ENCODE results near the gene KRT9.
"Not testable (repeated sequence)": the region's sequence is repeated elsewhere in the genome, so short reads cannot be mapped to it uniquely, and the experiment has no call there.

KRT9 gene

GRCh38 chr17:41600318-41600717 lies 28.5 kb upstream of the KRT9 start:
- DNase-seq (ENCODE audit: low read depth in 3 of 3) = no peak

DNA sequence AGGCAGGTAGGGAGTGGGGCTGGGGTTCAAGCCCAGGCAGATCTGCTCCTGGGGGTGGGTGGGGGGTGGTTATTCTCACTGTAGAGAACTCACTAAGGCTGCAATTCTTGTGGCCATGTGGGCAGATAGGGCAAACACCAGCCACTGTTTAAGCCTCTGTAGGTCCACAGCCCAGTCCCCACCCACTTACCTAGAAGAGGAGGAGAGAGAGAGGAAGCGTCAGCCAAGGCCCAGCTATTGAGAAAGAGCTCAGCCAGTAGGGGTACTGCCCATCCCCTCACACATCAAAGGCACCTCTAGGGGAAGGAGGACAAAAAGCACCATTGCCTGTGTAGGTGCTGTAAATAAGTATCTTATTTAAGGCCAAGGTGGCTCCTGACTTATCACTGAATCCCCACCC lies 27.8 kb upstream of the KRT9 start:
- no peak for DNase-seq (ENCODE audit: low read depth in 3 of 3)

DNA sequence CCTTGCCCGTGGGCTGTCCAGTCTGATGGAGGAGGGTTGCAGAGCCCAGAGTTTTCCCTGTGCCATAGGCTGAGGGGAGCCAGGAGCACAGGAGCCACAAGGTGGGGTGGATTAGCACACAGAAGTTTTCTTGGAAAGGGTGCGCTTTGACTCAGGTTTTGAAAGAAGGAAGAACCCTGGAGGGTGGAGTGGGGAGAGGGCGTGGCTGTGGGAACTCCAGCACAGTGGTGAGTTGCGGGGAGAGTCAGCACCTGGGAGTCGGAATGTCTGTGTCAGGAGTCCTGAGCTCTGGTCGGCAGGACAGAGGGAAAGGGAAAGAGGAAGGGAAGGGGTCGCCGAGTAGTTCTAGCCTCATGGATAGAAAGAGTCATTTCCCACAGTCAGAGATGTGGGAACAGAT lies 23.7 kb upstream of the KRT9 start:
- DNase-seq (ENCODE audit: low read depth in 3 of 3) = no peak

DNA sequence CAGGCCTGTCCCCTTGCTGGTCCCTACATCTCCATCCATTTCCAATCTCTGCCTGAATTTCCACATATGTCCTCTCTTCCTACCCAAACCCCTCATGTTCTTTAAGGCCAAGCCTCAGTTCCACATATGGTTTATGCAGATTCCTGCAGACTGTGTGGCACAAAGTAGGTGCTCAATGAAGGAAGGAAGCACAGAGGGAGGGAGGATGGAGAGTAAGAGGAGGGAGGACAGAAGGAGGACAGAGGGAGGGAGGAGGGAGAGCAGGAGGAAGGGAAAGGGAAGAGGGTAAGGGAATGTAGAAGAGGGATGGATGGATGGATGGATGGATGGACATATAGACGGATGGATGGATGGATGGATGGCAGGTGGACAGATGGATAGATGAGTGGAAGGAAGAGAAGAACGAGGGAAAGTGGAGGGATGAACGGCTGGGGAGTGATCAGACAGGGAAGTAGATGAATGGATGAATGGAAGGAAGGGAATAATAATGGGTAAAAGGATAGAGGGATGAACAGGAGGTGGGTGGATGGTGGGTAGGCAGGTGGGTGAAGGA lies 22.6 kb upstream of the KRT9 start:
- DNase-seq (ENCODE audit: low read depth in 3 of 3) = no peak

- DNase-seq (ENCODE audit: low read depth in 3 of 3) = no peak
Measured at GRCh38 chr17:41593306-41593981, 21.6 kb upstream of the KRT9 start.

DNA sequence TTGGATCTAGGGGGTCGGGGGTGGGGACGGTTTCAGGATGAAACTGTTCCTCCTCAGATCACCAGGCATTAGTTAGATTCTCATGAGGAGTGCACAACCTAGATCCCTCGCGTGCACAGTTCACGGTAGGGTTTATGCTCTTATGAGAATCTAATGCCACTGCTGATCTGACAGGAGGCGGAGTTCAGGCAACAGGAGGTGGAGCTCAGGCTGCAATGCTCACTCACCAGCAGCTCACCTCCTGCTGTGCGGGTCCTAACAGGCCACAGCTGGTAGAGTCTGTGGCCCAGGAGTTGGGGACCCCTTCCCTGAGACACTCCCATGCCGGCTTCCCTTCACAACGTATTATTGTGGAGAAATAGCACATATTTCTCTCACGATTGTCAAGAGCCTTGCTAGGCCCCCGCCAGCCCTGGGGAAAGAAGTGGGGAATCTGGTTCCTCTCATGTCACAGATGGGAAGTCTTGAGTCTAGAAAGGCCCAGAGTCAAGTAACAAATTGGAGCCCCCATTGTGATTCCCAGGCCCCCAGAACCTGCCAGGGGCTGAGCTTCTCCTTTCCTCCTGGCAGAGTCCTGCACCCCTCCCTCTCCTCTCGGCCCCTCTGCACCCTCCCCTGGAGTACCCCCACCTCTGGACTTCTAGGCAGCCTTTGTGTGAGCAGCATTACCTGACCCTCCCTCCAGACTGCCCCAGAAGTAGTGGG lies 20.9 kb upstream of the KRT9 start:
- DNase-seq (ENCODE audit: low read depth in 3 of 3) = no peak

- no peak for DNase-seq (ENCODE audit: low read depth in 3 of 3)
Measured at GRCh38 chr17:41589301-41589700, 17.4 kb upstream of the KRT9 start.

DNA sequence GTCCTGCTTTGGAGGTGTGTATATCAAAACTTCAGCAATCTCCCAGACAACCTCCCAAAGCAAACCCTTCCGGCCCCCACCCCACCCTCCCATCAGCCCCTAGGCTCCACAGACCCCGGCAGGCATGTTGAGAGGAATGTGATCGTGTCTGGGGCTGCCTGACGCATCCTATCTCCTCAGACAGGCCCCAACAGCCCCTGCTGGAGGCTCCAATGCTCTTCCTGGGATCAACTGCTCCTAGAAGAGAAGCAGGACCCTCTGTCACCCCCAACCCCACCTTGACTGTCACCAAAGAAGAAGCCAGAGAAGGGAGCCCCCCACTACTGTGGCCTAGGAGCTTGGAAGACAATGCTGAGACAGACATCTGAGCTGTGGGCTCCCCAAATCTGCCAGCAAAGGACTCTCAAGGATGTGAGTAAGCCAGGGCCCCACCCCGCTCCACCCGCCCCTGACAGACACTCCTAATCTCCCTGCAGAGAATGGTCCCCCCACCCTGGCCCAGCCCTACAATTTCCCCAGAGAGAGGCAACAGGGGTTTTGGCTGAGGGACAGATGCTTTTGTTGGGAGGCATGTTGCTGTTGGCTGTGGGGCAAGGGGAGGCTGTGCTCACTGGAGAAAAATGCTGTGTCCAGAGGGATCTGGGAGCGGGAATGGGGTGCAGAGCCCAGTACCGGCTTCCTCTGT lies 16.4 kb upstream of the KRT9 start:
- no peak for DNase-seq (ENCODE audit: low read depth in 3 of 3)

DNA sequence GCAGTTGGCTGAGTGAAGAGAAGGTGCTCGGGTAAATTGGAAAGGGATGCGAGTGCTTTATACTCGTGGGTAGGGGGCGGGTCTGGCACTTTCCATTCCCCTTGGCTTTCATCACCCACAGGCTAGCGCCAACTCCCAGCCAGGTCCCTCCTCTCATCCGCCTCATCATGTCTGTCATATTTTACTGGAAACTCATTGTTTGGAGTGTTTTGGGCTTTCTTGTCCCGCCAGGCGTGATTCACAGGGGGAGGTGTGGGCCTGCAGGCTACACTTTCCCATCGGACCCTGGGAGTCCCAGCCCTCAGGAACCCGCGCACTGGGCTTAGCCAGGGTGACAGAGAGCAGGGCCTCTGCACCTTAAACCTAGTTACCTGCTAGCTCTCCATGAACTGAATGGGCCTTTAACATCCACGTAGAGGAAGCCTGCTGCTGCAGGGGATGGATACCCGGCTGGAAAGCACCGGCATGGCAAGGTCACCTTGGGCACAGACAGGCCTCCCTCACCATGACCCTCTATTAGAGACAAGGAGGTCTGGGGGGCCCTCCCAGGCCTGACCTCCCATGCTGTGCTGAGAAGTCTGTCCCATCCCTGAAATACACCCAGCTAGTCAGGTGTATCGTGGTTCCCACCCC lies 15.1 kb upstream of the KRT9 start, which contains the start of gene KRT14:
KRT14 (minus strand) TSS at position 33 of the 633 bp plus-strand sequence. CDS start 61 bp downstream, outside the sequence.
- DNase-seq (ENCODE audit: low read depth in 3 of 3) = no peak

DNA sequence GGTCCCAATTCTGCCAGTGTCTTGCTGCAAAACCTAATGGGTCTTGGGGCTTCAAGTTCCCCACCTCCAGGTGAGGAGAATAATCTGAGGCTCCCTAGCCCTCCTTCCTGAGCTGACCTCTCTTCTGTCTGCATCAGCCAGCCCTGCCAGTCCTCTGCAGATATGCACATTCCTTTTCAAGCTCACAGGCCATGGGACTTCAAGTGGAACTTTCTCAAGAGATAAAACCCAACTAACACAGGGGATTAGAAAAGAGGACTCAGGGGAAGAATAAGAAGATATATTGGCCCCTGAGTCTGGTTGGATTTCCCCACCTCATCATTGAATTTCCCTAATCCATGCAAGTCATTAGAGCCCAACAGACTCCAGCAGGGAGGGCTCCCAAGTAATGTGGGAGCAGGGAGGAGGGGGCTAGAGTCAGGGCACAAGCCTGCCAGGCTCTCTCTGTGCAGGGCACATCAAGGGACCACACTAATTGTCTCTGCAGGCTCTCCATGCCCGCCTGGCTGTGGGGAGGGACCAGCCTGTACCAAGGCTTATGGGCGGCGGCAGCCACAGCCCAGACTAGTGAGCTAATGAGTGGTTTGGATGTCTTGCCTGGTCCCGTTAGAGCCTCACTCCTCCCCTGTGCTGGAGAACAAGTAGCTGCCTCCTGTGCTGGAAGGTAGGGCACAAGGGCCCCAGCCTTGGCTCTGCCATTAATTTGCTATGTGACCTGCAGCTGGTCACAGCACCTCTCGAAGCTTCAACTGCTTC lies 13.6 kb upstream of the KRT9 start:
- DNase-seq (ENCODE audit: low read depth in 3 of 3) = no peak

DNA sequence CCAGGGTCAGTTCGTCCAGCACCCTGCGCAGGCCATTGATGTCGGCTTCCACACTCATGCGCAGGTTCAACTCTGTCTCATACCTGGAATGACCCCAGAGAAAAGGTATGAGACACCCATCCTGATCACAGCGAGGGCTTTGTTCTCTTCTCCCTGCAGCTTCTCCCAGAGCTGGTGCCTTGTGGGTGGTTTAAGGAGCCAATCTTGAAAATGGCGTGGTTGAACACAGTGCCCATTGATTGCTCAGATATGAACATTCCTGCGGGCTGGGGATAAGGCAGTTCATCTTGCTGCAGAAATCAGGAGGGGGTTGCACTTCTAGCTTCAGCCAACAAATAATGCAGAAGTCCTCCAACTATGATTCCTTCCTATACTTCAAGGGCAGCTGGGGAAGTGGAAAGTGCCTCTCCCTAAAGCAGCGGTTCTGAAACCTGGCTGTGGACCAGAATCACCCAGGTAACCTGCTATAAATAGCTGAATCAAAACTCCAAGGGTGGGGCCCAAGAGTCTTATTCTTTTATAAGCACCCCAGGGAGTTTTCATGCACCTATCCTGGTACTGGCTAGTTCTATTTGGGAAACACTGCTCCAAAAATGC lies 12.6 kb upstream of the KRT9 start:
- not testable (repeated sequence) for DNase-seq (ENCODE audit: low read depth in 3 of 3)

- no peak for DNase-seq (ENCODE audit: low read depth in 3 of 3)
Measured at GRCh38 chr17:41583137-41584127, 11.6 kb upstream of the KRT9 start.

DNA sequence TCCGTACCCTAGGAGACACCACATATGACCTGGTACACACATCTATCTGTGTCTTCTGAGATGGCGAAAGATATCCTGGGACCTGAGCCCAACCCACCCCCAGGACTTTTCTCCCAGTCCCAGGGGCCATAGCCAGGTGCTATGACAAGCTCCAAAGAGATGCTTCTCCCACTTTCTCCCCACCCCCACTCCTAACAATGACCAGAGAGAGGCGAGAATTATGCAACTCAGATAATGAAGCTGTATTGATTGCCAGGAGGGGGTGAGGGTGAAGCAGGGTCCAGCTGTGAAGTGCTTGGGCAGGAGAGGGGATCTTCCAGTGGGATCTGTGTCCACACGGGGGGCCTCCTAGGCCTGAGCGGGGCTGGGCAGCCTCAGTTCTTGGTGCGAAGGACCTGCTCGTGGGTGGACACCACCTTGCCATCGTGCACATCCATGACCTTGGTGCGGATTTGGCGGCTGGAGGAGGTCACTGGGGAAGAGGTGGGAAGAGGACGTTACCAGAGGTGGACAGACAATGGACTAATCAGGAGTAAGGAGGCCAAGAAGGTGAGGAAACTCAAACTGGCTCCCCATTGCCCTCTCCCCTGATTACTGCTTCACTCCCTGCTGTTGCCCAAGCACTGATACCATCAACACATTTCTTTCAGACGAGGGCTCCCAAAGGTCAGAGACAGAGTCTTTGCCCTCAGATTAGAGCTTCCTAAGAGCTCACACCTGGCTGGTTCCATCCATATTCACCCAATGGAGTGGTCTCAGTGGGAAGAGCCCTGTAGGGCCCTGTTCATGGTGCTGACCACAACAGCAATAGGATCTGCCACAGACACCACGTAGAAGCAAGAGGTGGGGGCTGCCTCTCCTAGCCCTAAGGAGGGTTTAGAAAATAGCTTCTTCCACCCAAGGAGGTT lies 10.5 kb upstream of the KRT9 start:
- DNase-seq (ENCODE audit: low read depth in 3 of 3) = not testable (repeated sequence)

- no peak for DNase-seq (ENCODE audit: low read depth in 3 of 3)
Measured at GRCh38 chr17:41581366-41582060, 9.7 kb upstream of the KRT9 start.

DNA sequence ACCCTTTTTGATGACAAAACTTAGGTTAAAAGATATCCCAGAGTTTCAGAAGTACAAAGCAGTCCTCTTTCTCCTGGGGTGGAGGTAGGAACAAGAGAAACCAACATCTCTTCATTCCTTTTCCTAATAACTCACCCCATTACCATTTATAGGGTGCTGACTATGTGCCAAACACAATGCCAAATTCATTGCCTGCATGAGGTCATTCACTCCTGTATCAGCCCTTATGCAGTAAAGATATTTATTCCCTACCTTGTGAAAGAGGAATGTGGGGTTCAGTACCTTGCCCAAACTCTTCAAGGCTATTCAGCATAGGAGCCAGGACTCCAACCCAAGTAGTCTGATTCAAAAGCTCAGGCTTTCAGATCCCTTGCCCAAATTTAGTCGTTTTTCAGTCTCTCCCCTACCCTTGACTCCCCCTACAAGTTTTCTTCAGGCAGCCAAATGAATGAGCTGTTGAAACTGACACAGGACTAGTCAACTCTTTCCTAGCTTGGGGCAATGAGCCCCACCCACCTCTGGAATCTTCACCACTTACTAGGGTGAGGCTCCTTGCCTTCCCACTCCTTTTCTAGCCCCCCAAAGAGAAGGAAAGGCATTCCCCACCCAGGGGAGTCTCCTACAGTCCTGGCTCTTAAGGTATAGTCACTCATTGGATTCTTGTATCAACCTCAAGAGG lies 9.0 kb upstream of the KRT9 start:
- DNase-seq (ENCODE audit: low read depth in 3 of 3) = no peak

- no peak for DNase-seq (ENCODE audit: low read depth in 3 of 3)
Measured at GRCh38 chr17:41580244-41580575, 8.4 kb upstream of the KRT9 start.

DNA sequence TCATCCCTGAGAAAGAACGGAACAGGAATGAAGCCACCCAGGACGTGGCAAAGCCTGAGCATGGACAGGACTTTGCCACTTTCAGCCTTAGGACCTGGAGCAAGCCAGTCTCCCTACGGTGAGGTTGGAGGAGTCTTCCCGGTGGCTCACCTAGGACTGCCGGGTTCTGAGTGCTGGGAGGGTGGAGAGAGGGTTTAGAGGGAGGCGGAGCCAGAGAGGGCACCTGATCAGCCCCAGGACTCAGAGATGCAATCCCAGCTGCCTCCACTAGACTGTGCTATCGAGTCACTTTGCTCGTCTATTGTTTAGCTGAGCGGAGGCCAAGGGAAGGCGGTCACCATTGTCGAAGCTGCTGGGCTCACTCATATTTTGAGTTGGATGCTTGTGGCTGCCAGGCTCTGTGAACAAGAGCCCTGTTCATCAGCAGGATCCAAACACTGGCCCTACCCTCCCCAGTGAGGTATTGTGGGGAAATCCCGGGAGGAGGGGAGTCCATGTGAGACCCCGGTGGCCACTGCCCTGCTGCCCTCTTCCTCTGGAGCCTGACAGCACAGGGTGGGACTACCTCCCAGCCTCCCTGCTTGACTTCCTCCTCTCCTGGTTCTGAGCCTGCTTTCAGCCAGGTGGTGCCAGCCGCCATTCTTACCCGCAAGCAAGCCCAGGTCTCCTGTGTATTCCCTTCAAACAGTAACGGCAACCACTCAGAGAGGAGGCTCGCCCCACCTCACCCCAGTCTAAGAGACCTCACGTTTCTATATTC lies 7.8 kb upstream of the KRT9 start:
- peak; percentile 9 to 29 (median 10) for DNase-seq (ENCODE audit: low read depth in 3 of 3)

Data from stimulated activated CD4-positive, alpha-beta T cell treated with anti-CD3 and anti-CD28 coated beads, TNF-alpha, amount 100 ng/mL, for 4 hours (primary cell).